HepG2 (cell line): ENCODE results near the gene C4orf33. TPM values are rescaled to one million over a fixed set of nuclear protein-coding genes. Genes with fewer than 3 reads are reported as not detected.

Experiments used
- ARID2 ChIP-seq: sonication (generic); formaldehyde crosslinking; IDR thresholded peaks from 2 replicates; pipeline ENCODE4 v1.8.1; 2022; ENCODE audit warnings: mild to moderate bottlenecking, missing genetic modification reagents, borderline replicate concordance
- BRD4 ChIP-seq: sonication (generic); formaldehyde crosslinking; IDR thresholded peaks from 2 replicates; pipeline ENCODE4 v1.4.0; 2020; ENCODE audit warnings: missing genetic modification reagents
- CREB1 ChIP-seq, 2 experiments: fragments of 450-650 bp in 1 of 2; IDR thresholded peaks; 2 replicates each; pipeline ENCODE4 v1.6.1; 2016 to 2017; ENCODE audit warnings: control low read depth in 1 of 2, mild to moderate bottlenecking in 1 of 2, missing compliant biosample characterization in 1 of 2, missing genetic modification characterization in 1 of 2
- EED ChIP-seq: sonication (generic); formaldehyde crosslinking; IDR thresholded peaks from 2 replicates; pipeline ENCODE4 v1.5.0; 2020; ENCODE audit warnings: mild to moderate bottlenecking, missing genetic modification reagents
- FOXM1 ChIP-seq: sonication (generic); formaldehyde crosslinking; IDR thresholded peaks from 2 replicates; pipeline ENCODE4 v1.5.0; 2020; ENCODE audit warnings: missing genetic modification reagents
- ISL2 ChIP-seq: sonication (generic); formaldehyde crosslinking; IDR thresholded peaks from 2 replicates; pipeline ENCODE4 v1.5.0; 2020; ENCODE audit warnings: missing genetic modification reagents
- JDP2 ChIP-seq: sonication (generic); formaldehyde crosslinking; IDR thresholded peaks from 2 replicates; pipeline ENCODE4 v1.8.1; 2022; ENCODE audit warnings: missing genetic modification reagents, borderline replicate concordance
- NPAS2 ChIP-seq: sonication (generic); formaldehyde crosslinking; IDR thresholded peaks from 2 replicates; pipeline ENCODE4 v1.8.0; 2022; ENCODE audit warnings: mild to moderate bottlenecking, missing genetic modification reagents, borderline replicate concordance
- NR3C1 ChIP-seq: sonication (generic); formaldehyde crosslinking; IDR thresholded peaks from 2 replicates; pipeline ENCODE4 v1.4.0; 2020; ENCODE audit warnings: missing genetic modification reagents
- POLR2AphosphoS5 ChIP-seq: IDR thresholded peaks from 2 replicates; pipeline ENCODE4 v1.6.1; 2012; ENCODE audit warnings: low read depth, low read length
- SAP130 ChIP-seq: IDR thresholded peaks from 2 replicates; pipeline ENCODE4 v1.6.1; 2016; ENCODE audit warnings: low read depth
- SKI ChIP-seq: fragments of 450-650 bp; IDR thresholded peaks from one replicate; pipeline ENCODE4 v1.6.1; 2018; ENCODE audit warnings: mild to moderate bottlenecking; ENCODE audit not compliant: partially characterized antibody
- SMAD3 ChIP-seq: sonication (generic); formaldehyde crosslinking; IDR thresholded peaks from 2 replicates; pipeline ENCODE4 v1.4.0; 2020; ENCODE audit warnings: missing genetic modification reagents
- ZBTB21 ChIP-seq: sonication (generic); formaldehyde crosslinking; IDR thresholded peaks from 2 replicates; pipeline ENCODE4 v1.4.0; 2020; ENCODE audit warnings: missing genetic modification reagents
- ZFX ChIP-seq: sonication (generic); formaldehyde crosslinking; IDR thresholded peaks from 2 replicates; pipeline ENCODE4 v1.4.0; 2020; ENCODE audit warnings: mild to moderate bottlenecking, low read depth, missing genetic modification reagents, moderate library complexity
- ZMYM4 ChIP-seq: sonication (generic); formaldehyde crosslinking; IDR thresholded peaks from 2 replicates; pipeline ENCODE4 v1.8.1; 2023; ENCODE audit warnings: mild to moderate bottlenecking, missing genetic modification reagents
- ZNF235 ChIP-seq: sonication (generic); formaldehyde crosslinking; IDR thresholded peaks from 2 replicates; pipeline ENCODE4 v1.8.1; 2023; ENCODE audit warnings: mild to moderate bottlenecking, missing genetic modification reagents, borderline replicate concordance
- ZNF414 ChIP-seq: sonication (generic); formaldehyde crosslinking; IDR thresholded peaks from 2 replicates; pipeline ENCODE4 v1.5.0; 2020; ENCODE audit warnings: missing genetic modification reagents
- ZNF577 ChIP-seq: sonication (generic); formaldehyde crosslinking; IDR thresholded peaks from 2 replicates; pipeline ENCODE4 v1.4.0; 2020; ENCODE audit warnings: mild to moderate bottlenecking, low read depth, missing genetic modification reagents, borderline replicate concordance
- ZNF674 ChIP-seq: sonication (generic); formaldehyde crosslinking; IDR thresholded peaks from 2 replicates; pipeline ENCODE4 v1.5.0; 2020; ENCODE audit warnings: low read depth, mild to moderate bottlenecking, missing genetic modification reagents
- ZNF709 ChIP-seq: sonication (generic); formaldehyde crosslinking; IDR thresholded peaks from 2 replicates; pipeline ENCODE4 v1.5.0; 2020; ENCODE audit warnings: mild to moderate bottlenecking, missing genetic modification reagents
- ZNF850 ChIP-seq: sonication (generic); formaldehyde crosslinking; conservative IDR thresholded peaks from 2 replicates; pipeline ENCODE4 v1.9.0; 2021; ENCODE audit warnings: mild to moderate bottlenecking, missing genetic modification reagents
- polyA plus RNA-seq, 8 experiments: library from polyadenylated mRNA; depleted of rRNA in 3 of 8; stranded (reverse) in 7 of 8; unstranded in 1 of 8; fragments of >200 nt; fragmentation: Illumina TruSeq in 4 of 8; extraction: Trizol in 4 of 8; gene quantifications; 2 replicates each; pipeline versions ENCODE4 v1.2.1 to v1.2.3, GENCODE V29; 2011 to 2016; ENCODE audit warnings: low read depth in 4 of 8, missing spikeins in 1 of 8, mixed read lengths in 1 of 8; ENCODE audit not compliant: insufficient read depth in 1 of 8
- total RNA-seq, 5 experiments: library from RNA; depleted of rRNA; stranded (reverse); fragments of >200 nt; fragmentation: Illumina TruSeq; extraction: Trizol; gene quantifications; 2 replicates each; pipeline ENCODE4 v1.2.3, GENCODE V29; 2016; ENCODE audit warnings: low read depth in 1 of 5
- TF ChIP-seq, protein P1 (sequence below): sonication (generic); formaldehyde crosslinking; IDR thresholded peaks from 2 replicates; pipeline ENCODE4 v1.4.0; 2020; ENCODE audit warnings: missing genetic modification reagents
- TF ChIP-seq, protein P2 (sequence below): sonication (generic); formaldehyde crosslinking; IDR thresholded peaks from 2 replicates; pipeline ENCODE4 v1.8.0; 2022; ENCODE audit warnings: missing genetic modification reagents, mild to moderate bottlenecking, inconsistent platforms, borderline replicate concordance
- TF ChIP-seq, protein P3 (sequence below): IDR thresholded peaks from 2 replicates; pipeline ENCODE4 v1.6.1; 2016; ENCODE audit warnings: missing genetic modification reagents, missing compliant biosample characterization

Gene C4orf33
- total and polyA plus RNA-seq, 2 of the 13 experiments (the other 11 are each of a cell fraction or from before 2014, with no cell fraction given) = 2.8 to 3.3 TPM

DNA sequence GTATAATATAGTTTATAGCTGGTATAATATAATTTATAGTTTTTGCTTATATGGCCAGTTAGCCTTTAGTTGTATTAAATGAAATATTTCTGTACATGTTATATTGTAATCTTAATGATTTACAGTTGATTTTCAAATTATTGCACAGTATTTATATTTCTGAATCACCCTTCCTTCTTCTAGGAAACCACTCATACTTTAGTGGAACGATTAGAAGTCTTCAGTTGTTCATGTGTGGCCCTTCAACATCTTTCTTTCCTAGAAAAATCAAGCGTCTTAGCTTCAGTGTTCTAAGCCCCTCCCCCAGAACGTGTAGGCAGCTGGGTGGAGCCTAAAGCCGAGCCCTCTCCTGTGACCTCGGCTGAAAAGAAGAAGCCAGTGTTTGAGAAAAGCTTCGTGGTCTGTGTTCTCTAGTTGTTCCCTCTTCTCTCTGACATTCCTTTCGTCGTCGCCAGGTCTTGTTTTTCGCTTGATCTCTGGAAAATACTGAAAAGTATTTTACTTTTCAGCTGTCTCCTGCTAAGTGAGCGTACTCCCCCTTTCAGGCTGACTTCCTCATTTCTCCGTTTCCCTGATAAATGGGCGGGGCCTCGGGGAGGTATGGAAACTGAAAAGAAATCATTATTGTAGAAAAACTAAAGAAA lies at the start of gene C4orf33 (continued):
- TF ChIP-seq, protein P1, sequence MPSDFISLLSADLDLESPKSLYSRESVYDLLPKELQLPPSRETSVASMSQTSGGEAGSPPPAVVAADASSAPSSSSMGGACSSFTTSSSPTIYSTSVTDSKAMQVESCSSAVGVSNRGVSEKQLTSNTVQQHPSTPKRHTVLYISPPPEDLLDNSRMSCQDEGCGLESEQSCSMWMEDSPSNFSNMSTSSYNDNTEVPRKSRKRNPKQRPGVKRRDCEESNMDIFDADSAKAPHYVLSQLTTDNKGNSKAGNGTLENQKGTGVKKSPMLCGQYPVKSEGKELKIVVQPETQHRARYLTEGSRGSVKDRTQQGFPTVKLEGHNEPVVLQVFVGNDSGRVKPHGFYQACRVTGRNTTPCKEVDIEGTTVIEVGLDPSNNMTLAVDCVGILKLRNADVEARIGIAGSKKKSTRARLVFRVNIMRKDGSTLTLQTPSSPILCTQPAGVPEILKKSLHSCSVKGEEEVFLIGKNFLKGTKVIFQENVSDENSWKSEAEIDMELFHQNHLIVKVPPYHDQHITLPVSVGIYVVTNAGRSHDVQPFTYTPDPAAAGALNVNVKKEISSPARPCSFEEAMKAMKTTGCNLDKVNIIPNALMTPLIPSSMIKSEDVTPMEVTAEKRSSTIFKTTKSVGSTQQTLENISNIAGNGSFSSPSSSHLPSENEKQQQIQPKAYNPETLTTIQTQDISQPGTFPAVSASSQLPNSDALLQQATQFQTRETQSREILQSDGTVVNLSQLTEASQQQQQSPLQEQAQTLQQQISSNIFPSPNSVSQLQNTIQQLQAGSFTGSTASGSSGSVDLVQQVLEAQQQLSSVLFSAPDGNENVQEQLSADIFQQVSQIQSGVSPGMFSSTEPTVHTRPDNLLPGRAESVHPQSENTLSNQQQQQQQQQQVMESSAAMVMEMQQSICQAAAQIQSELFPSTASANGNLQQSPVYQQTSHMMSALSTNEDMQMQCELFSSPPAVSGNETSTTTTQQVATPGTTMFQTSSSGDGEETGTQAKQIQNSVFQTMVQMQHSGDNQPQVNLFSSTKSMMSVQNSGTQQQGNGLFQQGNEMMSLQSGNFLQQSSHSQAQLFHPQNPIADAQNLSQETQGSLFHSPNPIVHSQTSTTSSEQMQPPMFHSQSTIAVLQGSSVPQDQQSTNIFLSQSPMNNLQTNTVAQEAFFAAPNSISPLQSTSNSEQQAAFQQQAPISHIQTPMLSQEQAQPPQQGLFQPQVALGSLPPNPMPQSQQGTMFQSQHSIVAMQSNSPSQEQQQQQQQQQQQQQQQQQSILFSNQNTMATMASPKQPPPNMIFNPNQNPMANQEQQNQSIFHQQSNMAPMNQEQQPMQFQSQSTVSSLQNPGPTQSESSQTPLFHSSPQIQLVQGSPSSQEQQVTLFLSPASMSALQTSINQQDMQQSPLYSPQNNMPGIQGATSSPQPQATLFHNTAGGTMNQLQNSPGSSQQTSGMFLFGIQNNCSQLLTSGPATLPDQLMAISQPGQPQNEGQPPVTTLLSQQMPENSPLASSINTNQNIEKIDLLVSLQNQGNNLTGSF (CRISPR knock-in tag) = no peak
- no peak for TF ChIP-seq ISL2 (CRISPR knock-in tag)
- TF ChIP-seq ARID2 (CRISPR knock-in tag) = no peak
- TF ChIP-seq NPAS2 (CRISPR knock-in tag) = no peak
- no peak for TF ChIP-seq ZBTB21 (CRISPR knock-in tag)
- no peak for TF ChIP-seq JDP2
- TF ChIP-seq ZNF850 (CRISPR knock-in tag) = no peak
- TF ChIP-seq, protein P2, sequence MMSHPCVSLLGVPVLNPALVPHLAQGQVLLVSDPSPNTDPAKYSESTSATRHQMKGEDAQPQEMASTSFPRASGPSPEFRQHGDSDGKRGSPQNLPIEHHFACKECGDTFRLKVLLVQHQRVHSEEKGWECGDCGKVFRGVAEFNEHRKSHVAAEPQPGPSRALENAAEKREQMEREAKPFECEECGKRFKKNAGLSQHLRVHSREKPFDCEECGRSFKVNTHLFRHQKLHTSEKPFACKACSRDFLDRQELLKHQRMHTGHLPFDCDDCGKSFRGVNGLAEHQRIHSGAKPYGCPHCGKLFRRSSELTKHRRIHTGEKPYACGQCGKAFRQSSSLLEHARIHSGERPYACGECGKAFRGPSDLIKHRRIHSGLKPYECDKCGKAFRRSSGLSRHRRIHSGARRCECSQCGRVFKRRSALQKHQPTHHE (CRISPR knock-in tag) = no peak
- no peak for TF ChIP-seq ZNF235 (CRISPR knock-in tag)
- TF ChIP-seq ZNF577 (CRISPR knock-in tag) = no peak
- 0 out of 2 replicates have a peak, but pooled peaks have one; percentile 29 for TF ChIP-seq ZMYM4 (CRISPR knock-in tag)
- TF ChIP-seq BRD4 = no peak
- no peak for TF ChIP-seq EED
- no peak for TF ChIP-seq NR3C1 (CRISPR knock-in tag)
- no peak for TF ChIP-seq SKI
- peak; percentile 73 for TF ChIP-seq SAP130 (CRISPR knock-in tag)
- TF ChIP-seq, protein P3, sequence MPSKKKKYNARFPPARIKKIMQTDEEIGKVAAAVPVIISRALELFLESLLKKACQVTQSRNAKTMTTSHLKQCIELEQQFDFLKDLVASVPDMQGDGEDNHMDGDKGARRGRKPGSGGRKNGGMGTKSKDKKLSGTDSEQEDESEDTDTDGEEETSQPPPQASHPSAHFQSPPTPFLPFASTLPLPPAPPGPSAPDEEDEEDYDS (CRISPR knock-in tag) = 0 out of 2 replicates have a peak, but pooled peaks have one; percentile 41
- TF ChIP-seq CREB1 (IDR thresholded peaks at IDR 0.05) = no peak
- peak; percentile 45 for TF ChIP-seq CREB1 (CRISPR knock-in tag; IDR thresholded peaks at IDR 0.05)
- no peak for TF ChIP-seq ZFX (CRISPR knock-in tag)
- no peak for TF ChIP-seq ZNF414 (CRISPR knock-in tag)
- TF ChIP-seq ZNF709 (CRISPR knock-in tag) = no peak
- TF ChIP-seq FOXM1 (CRISPR knock-in tag) = no peak
- TF ChIP-seq ZNF674 (CRISPR knock-in tag) = no peak
- peak; percentile 69 for TF ChIP-seq POLR2AphosphoS5
- no peak for TF ChIP-seq SMAD3
